Measurements from ENCODE around the gene RPE65. TPM values are rescaled to one million over a fixed set of nuclear protein-coding genes. Genes with fewer than 3 reads are reported as not detected.
"Not testable (repeated sequence)": the region's sequence is repeated elsewhere in the genome, so short reads cannot be mapped to it uniquely, and the experiment has no call there.

Gene RPE65
- total RNA-seq, 4 donors from 2014 or later: not detected

DNA sequence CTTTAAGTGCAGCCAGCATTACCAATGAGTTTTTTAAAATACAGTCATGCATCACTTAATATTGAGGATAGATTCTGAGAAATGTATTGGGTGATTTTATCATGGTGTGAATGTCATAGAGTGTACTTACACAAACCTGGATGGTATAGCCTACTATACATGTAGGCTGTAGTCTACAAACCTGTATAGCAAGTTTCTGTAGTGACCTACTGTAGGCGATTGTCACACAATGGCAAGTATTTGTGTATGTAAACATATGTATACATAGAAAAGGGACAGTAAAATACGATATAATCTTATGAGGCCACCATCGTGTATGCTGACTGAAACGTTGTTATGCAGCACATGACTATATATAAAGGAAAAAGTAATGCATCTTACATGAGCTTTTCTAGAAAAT lies 48.2 kb downstream of the RPE65 start:
- no peak for DNase-seq (ENCODE audit: extremely low spot score)
- 81% methylated on average over 4 of the region's 4 CpGs for WGBS
- TF ChIP-seq, protein P1, sequence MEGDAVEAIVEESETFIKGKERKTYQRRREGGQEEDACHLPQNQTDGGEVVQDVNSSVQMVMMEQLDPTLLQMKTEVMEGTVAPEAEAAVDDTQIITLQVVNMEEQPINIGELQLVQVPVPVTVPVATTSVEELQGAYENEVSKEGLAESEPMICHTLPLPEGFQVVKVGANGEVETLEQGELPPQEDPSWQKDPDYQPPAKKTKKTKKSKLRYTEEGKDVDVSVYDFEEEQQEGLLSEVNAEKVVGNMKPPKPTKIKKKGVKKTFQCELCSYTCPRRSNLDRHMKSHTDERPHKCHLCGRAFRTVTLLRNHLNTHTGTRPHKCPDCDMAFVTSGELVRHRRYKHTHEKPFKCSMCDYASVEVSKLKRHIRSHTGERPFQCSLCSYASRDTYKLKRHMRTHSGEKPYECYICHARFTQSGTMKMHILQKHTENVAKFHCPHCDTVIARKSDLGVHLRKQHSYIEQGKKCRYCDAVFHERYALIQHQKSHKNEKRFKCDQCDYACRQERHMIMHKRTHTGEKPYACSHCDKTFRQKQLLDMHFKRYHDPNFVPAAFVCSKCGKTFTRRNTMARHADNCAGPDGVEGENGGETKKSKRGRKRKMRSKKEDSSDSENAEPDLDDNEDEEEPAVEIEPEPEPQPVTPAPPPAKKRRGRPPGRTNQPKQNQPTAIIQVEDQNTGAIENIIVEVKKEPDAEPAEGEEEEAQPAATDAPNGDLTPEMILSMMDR (IDR thresholded peaks at IDR 0.05): no peak
- TF ChIP-seq POLR2AphosphoS5 (IDR thresholded peaks at IDR 0.05) (no peak), POLR2A (IDR thresholded peaks at IDR 0.05; ENCODE audit: low read depth) (no peak), EP300 (IDR thresholded peaks at IDR 0.05) (no peak)
- intact Hi-C loops (cut with DNase I): no loop called here
- Histone ChIP-seq H3K27me3 (no peaks in the 10 kb centered on the region), H3K36me3 (no peaks in the 10 kb centered on the region), H3K9me3 (no peaks in the 10 kb centered on the region), H3K4me1 (no peaks in the 10 kb centered on the region), H3K4me3 (no peak overlapping the region), H3K27ac (replicated peaks in 1 of 4) (no peak overlapping the region)

DNA sequence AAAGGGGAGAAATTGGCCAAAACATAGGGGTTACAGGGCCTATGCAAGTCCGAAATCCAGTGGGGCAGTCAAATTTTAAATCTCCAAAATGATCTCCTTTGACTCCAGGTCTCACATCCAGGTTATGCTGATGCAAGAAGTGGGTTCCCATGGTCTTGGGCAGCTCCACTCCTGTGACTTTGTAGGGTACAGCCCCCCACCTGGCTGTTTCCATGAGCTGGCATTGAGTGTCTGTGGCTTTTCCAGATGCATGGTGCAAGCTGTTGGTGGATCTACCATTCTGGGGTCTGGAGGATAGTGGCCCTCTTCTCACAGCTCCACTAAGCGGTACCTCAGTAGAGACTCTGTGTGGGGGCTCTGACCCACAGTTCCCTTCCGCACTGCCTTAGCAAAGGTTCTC lies 54.2 kb downstream of the RPE65 start:
- H3K27me3 ChIP-seq; H3K4me3 ChIP-seq; H3K36me3 ChIP-seq; H3K27ac ChIP-seq (replicated peaks in 1 of 4); H3K4me1 ChIP-seq; intact Hi-C loops (cut with DNase I); H3K9me3 ChIP-seq; DNase-seq (ENCODE audit: extremely low spot score): not testable (repeated sequence)
- WGBS: 92% methylated on average over 3 of the region's 3 CpGs

DNA sequence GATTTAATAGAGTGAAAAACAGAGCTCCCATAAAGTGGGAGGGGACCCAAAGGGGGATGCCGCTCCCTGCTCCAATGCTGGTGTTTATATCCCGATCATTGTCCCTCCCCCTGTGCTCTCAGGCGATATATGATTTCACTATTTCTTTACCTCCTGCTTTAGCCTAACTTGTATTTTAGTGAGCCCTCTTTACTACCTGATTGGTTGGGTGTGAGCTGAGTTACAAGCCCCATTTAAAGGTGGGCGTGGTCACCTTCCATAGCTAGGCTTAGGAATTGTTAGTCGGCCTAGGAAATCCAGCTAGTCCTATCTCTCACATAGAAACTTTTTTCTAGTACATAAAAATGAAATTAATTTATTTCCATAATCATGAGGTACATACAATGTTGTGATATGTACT lies 57.3 kb downstream of the RPE65 start:
- DNase-seq (ENCODE audit: extremely low spot score); H3K4me1 ChIP-seq; H3K27me3 ChIP-seq; H3K36me3 ChIP-seq; H3K4me3 ChIP-seq; H3K27ac ChIP-seq (replicated peaks in 1 of 4); intact Hi-C loops (cut with DNase I); H3K9me3 ChIP-seq: not testable (repeated sequence)
- WGBS: 82% methylated on average over 5 of the region's 5 CpGs

DNA sequence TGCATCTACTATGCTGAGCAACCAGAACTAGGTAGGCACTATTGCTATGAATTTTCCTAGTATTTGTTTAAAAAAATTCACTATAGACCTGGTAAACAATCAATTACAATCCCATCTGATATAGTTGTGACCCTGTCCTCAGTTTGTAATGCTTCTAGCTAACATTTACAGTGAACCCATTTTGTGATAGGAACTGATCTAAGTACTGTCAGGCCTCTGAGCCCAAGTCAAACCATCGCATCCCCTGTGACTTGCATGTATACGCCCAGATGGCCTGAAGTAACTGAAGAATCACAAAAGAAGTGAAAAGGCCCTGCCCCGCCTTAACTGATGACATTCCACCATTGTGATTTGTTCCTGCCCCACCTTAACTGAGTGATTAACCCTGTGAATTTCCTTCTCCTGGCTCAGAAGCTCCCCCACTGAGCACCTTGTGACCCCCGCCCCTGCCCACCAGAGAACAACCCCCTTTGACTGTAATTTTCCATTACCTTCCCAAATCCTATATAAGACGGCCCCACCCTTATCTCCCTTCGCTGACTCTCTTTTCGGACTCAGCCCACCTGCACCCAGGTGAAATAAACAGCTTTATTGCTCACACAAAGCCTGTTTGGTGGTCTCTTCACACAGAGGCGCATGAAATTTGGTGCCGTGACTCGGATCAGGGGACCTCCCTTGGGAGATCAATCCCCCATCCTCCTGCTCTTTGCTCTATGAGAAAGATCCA lies 63.8 kb downstream of the RPE65 start:
- H3K9me3 ChIP-seq; intact Hi-C loops (cut with DNase I); H3K27ac ChIP-seq (replicated peaks in 1 of 4); DNase-seq (ENCODE audit: extremely low spot score); H3K4me3 ChIP-seq; H3K36me3 ChIP-seq; H3K27me3 ChIP-seq: not testable (repeated sequence)
- peaks cover 5 to 15% (median 11%) of the 10 kb centered on the region in 4 donors for H3K4me1 ChIP-seq
- WGBS: 91% methylated on average over 10 of the region's 10 CpGs

DNA sequence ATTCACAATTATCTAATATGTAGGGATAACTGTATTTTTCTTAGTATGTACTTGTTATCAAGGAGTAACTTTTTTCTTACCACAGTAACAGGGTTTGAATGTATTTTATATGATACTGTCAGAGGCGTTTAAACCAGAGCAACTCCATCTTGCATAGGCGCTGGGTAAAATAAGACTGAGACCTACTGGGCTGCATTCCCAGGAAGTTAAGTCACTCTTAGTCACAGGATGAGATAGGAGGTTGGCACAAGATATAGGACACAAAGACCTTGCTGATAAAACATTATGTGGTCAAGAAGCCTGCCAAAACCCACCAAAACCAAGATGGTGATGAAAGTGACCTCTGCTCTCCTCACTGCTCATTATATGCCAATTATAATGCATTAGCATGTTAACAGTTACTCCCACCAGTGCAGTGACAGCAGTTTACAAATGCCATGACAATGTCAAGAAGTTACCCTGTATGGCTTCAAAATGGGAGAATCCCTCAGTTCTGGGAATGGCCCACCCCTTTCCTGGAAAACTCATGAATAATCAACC lies 64.8 kb downstream of the RPE65 start:
- no peak for TF ChIP-seq POLR2AphosphoS5 (IDR thresholded peaks at IDR 0.05)
- TF ChIP-seq EP300 (IDR thresholded peaks at IDR 0.05): no peak
- TF ChIP-seq, protein P1 (IDR thresholded peaks at IDR 0.05): no peak
- TF ChIP-seq POLR2A (IDR thresholded peaks at IDR 0.05; ENCODE audit: low read depth): no peak
- intact Hi-C loops (cut with DNase I): no loop called here
- Histone ChIP-seq H3K27ac (replicated peaks in 1 of 4) (peak overlapping the region in 1 of 4 donors; percentile 29), H3K4me1 (peaks cover 5 to 15% (median 11%) of the 10 kb centered on the region in 4 donors), H3K9me3 (no peaks in the 10 kb centered on the region), H3K36me3 (no peaks in the 10 kb centered on the region), H3K4me3 (no peak overlapping the region), H3K27me3 (no peaks in the 10 kb centered on the region)
- DNase-seq (ENCODE audit: extremely low spot score): no peak
- 88% methylated on average over 2 of the region's 2 CpGs for WGBS

DNA sequence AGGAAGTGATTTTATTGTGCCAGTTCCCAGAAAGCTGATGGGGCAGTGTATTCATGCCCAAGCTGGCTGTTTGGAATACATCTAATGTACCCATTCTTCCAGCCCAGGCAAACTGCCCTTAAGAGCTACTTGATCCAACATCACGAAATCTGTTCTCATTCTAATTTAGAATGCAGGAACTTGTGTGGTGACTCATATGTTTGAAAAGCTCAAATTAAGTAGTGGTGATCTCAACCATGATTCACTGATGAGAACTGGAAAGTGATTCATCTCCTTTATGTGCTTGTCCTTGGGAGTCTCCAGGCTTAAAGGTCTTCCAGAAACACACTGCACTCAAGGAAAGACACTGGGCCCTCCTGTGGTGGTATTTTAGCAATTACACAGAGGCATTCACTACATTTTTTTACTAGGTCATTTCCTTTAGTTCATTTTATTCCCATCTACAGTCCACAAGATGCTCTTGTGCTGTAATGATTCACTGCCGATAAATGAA lies 65.4 kb downstream of the RPE65 start:
- Histone ChIP-seq H3K27me3 (no peaks in the 10 kb centered on the region), H3K4me3 (no peak overlapping the region), H3K27ac (replicated peaks in 1 of 4) (peak overlapping the region in 2 of 4 donors; percentile 26 to 29), H3K4me1 (peaks cover 5 to 15% (median 11%) of the 10 kb centered on the region in 4 donors), H3K36me3 (no peaks in the 10 kb centered on the region), H3K9me3 (no peaks in the 10 kb centered on the region)
- 31% methylated on average over 2 of the region's 2 CpGs for WGBS
- intact Hi-C loops (cut with DNase I): no loop called here
- no peak for DNase-seq (ENCODE audit: extremely low spot score)
- TF ChIP-seq POLR2AphosphoS5 (IDR thresholded peaks at IDR 0.05): peak in 1 of 2 donors; percentile 54
- no peak for TF ChIP-seq EP300 (IDR thresholded peaks at IDR 0.05)
- TF ChIP-seq, protein P1 (IDR thresholded peaks at IDR 0.05): peak in 1 of 3 experiments; percentile 17
- no peak for TF ChIP-seq POLR2A (IDR thresholded peaks at IDR 0.05; ENCODE audit: low read depth)

Data from esophagus muscularis mucosa (tissue), 4 donors.